Measurements from ENCODE around the gene DENND4B.

Gene DENND4B

DNA sequence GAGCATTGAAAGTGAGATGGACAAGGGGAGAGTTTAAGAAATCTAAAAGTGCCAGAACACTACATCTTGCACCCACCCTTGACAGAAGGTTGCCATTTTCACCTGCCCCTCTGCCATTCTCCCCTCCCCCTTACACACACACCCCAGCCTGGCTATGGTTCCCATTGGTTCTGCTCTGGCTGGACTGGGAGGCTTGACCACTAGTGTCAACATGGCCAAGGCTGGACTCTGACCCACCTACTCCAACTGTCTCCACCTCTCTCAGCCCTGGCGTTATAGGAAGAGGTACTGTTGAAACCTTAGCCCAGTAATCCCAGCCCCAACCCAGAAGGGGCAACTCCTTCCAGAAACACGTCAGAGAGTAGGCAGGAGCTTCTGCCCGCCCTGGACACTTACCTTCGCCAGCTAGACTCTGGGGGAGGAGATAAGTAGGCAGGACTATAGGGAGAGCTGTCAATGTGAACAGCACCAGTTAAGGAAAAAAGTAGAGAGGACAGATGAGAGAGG is 7.4 kb upstream of the DENND4B start:
- in situ Hi-C loops (cut with HindIII; ENCODE audit: low pct_ligation_motif_present, low pct_unique_long_range_greater_than_20kb, low sequenced_read_pairs): no loop called here
- DNase-seq: no peak

DNA sequence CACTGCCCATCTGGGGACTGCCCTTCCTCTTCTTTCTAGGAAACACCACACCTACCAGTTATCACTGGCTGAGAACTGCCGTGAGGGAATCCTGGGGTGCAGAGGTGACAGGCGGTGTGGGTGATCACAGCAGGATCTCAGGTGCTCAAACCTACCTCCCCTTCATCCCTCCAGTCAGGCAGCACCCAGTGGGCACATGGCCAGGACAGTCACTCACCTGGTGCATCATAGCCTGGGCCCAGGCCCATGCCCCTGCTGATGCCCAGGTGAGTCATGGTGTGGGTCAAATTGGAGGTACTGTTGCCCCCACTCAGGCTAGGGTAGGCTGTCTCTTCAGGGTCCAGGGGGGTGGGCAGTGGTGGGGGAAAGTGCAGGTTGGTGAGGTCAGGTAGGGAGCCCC is 5.3 kb upstream of the DENND4B start:
- no peak for DNase-seq
- in situ Hi-C loops (cut with HindIII; ENCODE audit: low pct_ligation_motif_present, low pct_unique_long_range_greater_than_20kb, low sequenced_read_pairs): no loop called here

DNA sequence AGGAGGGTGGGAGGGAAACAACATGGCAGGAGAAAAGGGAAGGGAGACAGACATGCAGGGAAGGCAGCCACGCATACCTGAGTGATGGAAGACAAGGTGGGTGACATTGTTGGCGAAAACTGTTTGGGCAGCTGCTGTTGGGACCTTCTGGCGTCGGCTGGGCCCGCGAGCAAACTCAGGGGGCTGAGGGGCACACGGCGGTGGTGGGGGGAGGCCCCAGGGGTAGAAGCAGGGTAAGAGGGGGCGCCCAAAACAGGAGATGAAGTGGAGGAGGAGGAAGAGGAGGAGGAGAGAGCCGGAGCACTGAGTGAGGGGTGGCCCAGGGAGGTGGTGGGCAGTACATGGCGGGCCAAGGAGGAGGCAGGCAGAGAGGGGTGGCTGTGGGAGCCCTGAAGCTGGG is 4.7 kb upstream of the DENND4B start:
- DNase-seq: no peak
- in situ Hi-C loops (cut with HindIII; ENCODE audit: low pct_ligation_motif_present, low pct_unique_long_range_greater_than_20kb, low sequenced_read_pairs): no loop called here

DNA sequence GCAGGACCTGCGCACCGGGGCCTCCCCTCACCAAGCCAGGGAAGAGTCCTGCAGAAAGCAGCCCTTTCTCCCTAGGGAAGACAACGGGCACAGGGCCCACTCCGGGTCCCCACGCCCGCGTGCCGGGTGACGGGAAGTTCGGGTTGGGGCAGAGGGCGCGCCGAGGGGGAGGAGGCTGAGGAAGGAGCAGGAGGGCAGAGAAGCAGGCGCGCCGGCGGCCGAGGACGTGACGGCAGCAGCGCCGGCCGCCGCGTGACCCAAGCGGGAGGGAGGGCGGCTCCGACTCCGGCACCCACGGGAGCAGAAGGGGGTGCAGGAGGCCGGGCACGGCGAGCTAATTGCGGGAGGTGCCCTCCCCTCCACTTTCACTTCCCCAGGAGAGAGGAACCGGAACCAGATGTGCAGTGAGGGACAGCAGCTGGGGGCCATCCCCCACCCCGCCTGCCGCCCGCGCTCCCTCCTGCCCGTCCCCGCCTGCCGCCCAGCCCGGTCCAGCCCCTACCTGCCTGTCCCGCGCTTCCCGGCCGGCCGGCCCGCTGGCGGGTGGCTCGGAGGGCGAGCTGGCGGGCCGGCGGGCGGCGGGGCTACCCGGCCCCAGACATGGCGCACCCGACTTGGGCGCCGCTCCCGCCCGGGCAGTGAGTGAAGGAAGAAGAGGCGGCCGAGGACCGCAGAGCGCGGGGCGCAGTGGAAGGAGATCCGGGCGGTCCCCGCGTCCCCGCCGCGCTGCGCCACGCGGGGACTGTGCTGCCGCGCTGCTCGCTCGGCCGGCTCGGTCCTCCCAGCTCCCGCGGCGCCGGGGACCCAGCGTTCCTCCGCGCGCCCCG is 510 bp downstream of the DENND4B start:
- peak; percentile 68 for DNase-seq
- in situ Hi-C loops (cut with HindIII; ENCODE audit: low pct_ligation_motif_present, low pct_unique_long_range_greater_than_20kb, low sequenced_read_pairs): no loop called here

DNA sequence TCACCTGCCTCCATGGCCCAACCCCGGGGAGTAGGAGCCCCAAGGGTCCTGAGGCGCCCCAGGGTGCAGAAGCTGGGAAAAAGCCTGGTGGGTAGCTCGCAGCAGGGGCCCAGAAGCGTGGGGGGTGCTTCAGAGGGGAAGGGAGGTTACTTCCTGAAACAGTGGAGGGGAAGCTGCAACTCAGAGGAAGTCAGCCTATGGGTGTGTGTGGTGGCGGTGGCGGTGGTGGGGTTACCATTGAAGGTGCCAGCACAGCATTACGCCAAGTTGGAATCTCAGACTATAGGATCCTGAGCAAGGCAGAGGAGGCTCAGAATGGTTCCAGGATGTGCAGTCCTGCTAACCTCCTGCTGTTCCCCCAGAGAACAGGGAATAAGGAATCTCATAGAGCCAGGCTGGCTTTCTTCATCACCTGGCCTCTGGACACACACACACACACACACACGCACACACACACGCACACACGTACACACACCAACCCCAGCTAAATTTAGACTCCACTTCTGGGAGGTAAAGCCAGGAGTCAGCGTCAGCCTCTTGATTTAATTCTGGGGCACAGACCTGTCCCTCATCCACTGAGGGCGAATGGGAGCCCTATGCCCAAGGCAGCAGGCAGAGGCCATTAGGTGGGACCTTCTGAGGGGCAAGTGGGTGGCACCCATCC is 1.3 kb downstream of the DENND4B start:
- in situ Hi-C loops (cut with HindIII; ENCODE audit: low pct_ligation_motif_present, low pct_unique_long_range_greater_than_20kb, low sequenced_read_pairs): no loop called here
- no peak for DNase-seq

DNA sequence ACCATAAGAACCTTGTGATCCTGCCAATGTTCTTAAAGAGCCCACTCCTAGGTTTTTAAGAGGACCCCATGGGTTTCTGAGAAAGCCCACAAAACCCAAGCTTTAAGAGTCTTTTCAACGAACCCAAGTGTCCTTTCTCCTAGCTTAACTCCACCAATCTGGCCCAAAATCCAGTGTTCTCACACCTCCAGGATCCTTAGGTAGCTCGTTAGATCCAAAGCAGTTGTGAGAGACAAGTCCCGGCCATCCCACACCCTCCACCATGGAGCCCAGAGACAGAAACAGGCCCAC is 1.7 kb downstream of the DENND4B start:
- DNase-seq: no peak
- in situ Hi-C loops (cut with HindIII; ENCODE audit: low pct_ligation_motif_present, low pct_unique_long_range_greater_than_20kb, low sequenced_read_pairs): no loop called here

DNA sequence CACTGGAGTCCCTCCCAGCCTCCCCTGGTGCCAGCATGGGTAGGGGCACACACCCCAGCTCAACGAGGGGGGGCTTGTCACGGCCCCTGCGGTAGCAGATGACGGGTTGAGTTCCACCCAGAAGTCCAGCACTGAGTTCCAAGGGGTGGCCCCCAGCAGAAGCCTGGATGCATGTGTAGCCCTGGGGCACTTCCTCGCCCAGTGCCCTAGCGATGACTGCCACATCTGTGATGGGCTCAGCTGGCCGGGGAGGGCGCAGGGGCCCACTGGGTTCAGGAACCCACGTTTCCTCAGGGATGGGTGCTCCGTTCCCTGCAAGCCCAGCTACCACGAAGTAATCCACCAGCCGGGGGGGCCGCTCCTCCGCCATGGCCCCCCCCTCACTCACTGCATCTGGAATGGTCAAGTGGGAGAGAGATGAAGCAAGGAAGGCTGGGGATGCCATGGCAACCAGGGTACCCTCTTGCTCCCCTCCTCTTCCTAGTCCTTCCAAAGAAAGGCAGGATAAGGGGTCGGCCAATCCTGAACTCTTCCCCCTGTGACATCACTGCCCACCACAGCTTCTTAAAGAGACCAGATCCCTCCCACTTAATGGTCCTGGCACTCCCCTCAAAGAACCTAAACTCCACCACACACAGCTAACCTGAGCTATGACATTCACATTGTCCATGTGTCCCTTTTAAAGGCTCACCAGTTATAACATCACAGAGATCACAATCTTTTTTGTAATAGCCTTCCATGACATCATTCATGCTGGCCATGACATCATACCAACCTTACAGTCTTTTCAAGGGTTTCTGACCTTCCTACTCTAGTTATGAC is 2.3 kb downstream of the DENND4B start:
- in situ Hi-C loops (cut with HindIII; ENCODE audit: low pct_ligation_motif_present, low pct_unique_long_range_greater_than_20kb, low sequenced_read_pairs): no loop called here
- DNase-seq: no peak

DNA sequence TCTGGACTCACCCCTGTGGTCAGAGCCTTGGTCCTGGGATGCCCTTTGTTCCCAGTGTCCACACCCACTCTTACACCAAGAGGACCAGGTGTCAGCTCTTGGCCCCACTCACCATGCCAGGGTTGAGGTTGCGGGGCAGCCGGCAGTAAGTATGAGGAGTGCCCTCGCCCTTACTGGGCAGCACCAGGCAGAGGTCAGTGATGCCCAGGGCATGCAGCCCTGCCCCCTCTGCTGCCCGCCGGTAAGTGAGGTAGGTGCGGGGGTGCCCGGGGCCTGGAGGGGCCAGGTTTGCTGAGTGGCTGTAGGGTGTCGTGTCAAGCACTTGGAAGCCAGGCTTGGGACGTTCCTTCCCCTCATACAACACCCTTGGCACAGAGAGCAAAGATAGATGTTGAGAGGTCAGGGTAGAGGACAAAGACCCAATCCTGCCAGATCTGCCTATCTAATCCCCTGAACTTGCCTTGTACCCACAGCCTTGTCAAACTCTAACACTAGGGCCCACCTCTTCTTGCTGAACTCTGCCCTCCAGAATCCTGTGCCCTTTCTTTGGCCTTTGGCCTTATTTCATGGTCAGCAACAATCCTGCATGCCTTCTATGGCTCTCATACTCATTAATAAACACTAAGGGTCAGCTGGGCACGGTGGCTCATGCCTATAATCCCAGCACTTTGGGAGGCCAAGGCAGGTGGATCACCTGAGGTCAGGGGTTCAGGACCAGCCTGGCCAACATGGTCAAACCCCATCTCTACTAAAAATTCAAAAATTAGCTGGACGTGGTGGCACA is 3.6 kb downstream of the DENND4B start:
- in situ Hi-C loops (cut with HindIII; ENCODE audit: low pct_ligation_motif_present, low pct_unique_long_range_greater_than_20kb, low sequenced_read_pairs): no loop called here
- DNase-seq: no peak

DNA sequence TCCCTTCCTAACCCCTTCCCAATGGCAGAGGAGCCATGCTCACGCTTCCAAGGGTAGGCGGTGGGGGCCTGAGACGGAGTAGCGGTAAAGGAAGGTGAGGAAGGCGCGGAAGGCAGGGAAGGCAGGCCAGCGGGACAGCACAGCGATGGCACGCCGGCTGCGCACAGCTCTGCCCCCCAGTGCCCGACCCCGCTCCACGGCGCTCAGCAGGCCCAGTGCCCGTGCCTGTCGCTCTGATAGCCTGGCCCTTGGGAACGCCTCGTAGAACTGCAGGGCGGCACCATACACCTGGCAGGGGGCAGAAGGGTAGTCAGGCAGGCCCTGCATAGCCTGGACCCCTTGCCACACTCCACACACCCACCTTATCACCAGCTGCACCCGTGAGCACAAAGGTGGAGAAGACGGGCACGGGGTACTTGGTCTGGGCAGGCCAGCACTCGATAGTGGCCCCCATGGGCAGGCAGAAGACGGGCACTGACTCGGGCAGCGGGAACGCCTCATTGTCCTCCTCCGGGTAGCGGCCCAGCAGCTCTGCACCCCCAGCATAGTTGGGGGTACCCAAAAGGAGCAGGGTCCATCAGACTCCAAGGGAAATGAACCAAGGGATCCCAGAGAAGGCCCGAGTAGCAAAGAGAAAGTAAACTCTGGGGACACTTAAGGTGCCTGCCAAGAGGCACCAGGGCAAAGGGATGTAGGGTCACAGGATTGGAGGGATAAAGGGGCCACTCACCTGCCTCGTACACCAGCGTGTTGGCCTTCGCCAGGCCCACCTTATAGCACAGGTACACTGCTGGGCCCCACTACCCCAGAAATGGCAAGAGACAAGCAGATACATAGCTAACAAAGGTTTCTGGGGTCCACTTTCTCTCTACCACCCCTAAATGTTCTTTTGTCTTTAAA is 4.4 kb downstream of the DENND4B start:
- in situ Hi-C loops (cut with HindIII; ENCODE audit: low pct_ligation_motif_present, low pct_unique_long_range_greater_than_20kb, low sequenced_read_pairs): no loop called here
- DNase-seq: no peak

DNA sequence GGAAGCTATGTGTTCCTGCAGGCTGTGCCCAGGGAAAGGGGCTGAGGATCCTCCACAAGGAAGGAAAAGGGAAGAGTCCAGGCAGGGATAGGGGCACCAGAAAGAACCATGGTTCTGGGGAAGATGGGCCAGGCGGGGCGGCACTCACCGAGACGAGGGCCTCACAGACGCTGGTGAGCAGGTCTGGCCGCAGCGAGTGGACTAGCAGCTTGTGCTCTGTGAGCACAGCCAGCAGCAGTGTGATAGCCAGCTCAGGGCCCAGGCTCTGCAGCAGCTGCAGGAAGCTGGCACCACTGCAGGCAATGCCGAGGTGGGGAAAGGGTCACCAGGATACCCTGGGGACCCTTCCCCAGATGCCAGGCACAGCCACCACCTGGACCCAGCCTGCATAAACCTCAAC is 5.8 kb downstream of the DENND4B start:
- in situ Hi-C loops (cut with HindIII; ENCODE audit: low pct_ligation_motif_present, low pct_unique_long_range_greater_than_20kb, low sequenced_read_pairs): no loop called here

DNA sequence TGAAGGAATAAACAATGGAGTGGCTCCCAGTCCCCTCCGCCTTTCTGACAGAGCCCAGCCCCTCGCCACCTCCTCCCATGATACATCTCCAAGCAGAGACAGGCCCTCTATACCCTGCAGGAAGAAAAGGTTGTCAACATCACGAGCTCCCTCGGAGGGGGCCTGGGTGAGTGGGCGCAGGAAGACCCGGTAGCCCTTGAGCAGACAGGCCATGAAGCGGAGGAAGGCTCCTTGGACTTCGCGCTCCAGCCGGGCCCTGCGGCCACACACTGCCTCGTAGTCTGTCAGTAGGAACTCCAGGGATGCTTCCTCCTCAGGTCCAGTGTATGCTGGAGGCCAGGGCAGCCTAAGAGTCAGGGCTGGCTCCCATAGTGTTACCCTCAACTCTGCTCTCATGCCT is 7.0 kb downstream of the DENND4B start:
- in situ Hi-C loops (cut with HindIII; ENCODE audit: low pct_ligation_motif_present, low pct_unique_long_range_greater_than_20kb, low sequenced_read_pairs): no loop called here
- DNase-seq: no peak

More for the DNA sequence above, 5.8 kb downstream of the DENND4B start:
- DNase-seq: no peak

DNA sequence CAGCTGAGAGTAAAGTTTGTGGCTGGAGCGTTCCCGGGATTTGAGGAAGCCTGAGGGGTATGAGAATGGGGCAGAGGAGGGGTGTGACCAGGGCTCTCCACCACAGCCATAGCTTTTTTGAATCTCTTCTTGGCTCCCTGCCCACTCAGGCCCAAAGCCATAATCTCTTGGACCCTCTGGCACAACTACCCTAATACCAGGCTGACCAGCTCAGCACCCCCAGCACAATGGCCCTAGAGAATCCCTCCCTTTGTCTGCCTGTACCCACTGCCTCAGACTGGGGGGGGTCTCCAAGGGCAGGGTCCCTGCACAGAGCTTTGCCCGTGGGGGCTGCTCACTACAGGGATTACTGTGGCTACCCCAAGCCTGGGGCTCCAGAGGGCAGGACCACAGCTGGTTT is 7.5 kb downstream of the DENND4B start:
- in situ Hi-C loops (cut with HindIII; ENCODE audit: low pct_ligation_motif_present, low pct_unique_long_range_greater_than_20kb, low sequenced_read_pairs): no loop called here
- no peak for DNase-seq

DNA sequence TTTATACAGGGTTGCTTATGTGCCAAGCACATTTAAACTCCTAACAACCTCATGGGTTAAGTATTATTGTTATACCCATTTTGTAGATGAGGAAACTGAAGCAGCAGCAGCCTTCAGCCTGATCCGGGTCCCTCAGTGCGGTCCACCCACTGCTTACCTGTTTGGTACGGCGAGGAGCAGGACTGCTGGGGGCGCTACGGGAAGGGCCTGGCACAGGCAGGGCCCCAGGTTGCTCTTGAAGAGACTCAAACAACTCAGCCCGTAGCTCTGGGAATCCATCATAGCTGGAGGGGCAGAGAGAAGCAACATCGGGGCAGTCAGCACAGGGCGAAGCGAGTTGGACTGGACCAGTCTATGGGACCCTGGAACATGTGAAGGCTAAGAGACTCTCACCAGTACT is 9.2 kb downstream of the DENND4B start:
- DNase-seq: no peak
- in situ Hi-C loops (cut with HindIII; ENCODE audit: low pct_ligation_motif_present, low pct_unique_long_range_greater_than_20kb, low sequenced_read_pairs): no loop called here

DNA sequence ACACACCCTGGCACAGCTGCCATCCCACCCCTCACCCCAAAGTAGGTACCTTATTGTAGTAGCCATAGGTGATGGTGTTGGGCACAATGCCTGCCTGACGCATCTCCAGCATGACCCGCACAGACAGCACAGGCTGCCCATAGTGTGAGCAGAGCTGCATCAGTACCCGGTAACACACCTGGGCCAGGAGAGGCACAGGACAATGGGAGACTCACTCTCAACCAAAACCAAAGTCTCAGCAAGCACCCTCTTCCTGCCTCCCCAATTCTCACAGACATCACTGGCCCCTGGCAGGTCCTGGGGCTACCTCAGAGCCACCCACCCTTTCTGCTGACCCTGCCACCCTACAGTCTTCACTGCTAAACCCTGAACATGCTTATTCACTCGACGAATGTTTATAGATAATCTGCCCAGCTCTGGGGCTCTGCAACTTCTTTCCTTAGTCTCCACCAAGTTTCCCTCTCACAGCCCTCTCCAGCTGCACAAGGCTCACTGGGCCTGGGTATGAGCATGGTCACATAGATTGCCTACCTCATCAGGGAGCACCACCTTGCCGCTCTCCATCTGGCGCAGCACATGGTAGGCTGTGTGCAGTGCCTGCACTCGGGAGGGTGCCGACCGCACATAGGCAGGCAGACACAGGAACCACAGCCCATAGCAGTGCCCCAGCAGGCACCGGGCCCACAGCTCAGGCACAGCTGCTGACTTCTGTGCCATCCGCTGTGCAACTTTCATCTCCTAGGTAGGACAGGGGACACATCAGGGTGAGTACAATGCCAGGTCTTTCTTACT is 10.3 kb downstream of the DENND4B start:
- in situ Hi-C loops (cut with HindIII; ENCODE audit: low pct_ligation_motif_present, low pct_unique_long_range_greater_than_20kb, low sequenced_read_pairs): no loop called here
- DNase-seq: no peak

DNA sequence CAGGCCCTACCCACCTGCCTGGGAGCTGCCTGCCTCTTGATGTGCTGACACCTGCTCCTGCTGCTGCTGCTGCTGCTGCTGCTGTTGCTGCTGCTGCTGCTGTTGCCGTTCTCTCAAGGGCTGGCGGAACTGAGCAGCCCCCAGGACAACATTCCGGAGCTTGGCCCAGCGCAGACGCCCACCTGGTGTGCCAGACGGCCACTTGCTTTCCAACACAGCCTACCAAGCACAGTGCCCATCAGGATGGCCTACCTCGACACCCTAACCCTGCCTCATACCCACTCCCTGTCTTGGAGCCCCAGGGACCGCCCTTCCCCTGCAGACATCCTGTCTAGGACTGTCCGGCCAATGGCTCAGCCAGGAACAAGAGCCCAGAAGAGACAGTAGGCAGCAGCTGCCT is 11.8 kb downstream of the DENND4B start:
- no peak for DNase-seq
- in situ Hi-C loops (cut with HindIII; ENCODE audit: low pct_ligation_motif_present, low pct_unique_long_range_greater_than_20kb, low sequenced_read_pairs): no loop called here

DNA sequence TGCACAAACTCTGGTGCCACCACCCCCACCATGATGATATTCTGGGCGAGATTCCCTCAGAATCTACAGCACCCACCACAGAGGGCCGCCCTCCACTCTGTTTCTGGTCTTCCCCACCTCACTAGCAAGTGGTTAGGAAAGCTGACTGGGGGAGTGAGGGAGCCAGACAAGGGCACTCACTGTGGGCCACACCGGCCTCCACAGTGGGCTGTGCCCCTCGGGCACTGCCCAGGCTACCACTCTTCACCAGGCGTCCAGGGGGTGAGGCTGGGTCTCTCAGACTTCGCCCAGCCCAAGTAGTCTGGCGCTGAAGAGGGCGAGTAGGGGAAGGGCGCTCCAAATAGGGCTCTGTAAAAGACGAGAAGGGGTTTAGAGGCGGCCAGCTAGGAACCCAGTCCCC is 12.6 kb downstream of the DENND4B start:
- DNase-seq: no peak
- in situ Hi-C loops (cut with HindIII; ENCODE audit: low pct_ligation_motif_present, low pct_unique_long_range_greater_than_20kb, low sequenced_read_pairs): no loop called here

DNA sequence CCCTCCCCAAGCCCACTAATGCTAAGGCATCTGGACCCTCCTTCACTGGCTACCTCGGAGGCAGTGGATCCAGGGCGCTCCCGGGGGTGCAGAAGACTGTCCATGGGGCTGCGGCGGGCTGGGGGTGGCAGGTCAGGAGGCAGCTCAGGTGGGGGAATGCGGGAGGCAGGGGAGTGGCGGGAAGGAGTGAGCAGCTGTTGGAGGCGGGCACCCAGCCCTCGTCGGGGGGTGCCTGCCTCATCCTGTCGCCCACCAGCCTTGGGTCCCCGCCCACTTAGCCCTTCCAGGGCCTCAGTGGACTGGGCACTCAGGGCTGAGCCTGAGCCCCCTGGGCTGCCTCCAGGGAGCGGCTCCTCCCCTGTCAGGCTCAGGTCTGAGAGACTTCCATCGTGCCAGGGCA is 13.1 kb downstream of the DENND4B start:
- in situ Hi-C loops (cut with HindIII; ENCODE audit: low pct_ligation_motif_present, low pct_unique_long_range_greater_than_20kb, low sequenced_read_pairs): no loop called here

More for the DNA sequence above, 13.1 kb downstream of the DENND4B start:
- DNase-seq: no peak

Measured in ACHN (cell line).